ENCODE data around the gene TSSK6. TPM values are rescaled to one million over a fixed set of nuclear protein-coding genes. Genes with fewer than 3 reads are reported as not detected.

Gene TSSK6
- total RNA-seq, 1 experiment from 2014 or later = 3.1 TPM

DNA sequence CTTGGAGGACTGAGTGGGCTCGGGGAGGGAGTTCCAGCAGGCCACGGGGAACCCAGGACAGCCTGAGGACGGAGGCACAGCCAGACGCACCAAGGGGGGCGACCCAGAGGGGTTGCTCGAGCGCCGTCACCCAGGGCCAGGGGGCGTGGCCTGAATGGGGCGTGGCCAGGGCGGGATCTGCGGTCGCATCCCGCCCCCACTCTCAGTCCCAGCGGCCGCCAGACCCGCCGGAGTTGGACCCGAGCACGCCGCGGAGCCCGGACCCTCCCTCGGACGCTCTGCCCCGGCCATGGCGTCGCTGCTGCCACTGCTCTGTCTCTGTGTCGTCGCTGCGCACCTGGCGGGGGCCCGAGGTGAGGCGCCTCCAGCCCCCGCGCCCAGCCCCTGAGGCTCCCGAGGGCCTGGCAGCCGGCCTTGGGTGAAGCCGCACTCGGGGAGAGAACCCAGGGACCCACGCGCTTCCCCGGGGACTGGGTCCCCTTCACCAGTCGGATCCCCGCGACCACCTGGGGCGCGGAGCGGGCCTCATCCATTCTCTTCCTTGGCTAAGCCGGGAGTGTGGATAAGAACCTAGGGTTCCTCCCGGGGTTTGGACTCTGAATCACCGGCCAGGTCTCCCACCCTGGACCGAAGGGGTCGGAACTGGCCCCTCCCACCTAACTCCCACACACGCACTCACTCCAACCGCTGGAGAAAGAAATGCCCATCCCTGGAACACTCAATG is 22.9 kb upstream of the TSSK6 start, which contains the start of gene CILP2:
TSS of gene CILP2 (plus strand) at position 205 of the 724 bp plus-strand sequence. CDS start at position 290, 85 bp downstream.
- peaks cover 5% of the 10 kb centered on the region for H3K9me3 Mint-ChIP-seq (ENCODE audit: low read depth, unreplicated experiment)
- peak within 1 kb of the TSS; percentile 56 for H3K4me3 Mint-ChIP-seq (ENCODE audit: low read depth, unreplicated experiment)
- peaks cover 12% of the 10 kb centered on the region for H3K27me3 Mint-ChIP-seq (ENCODE audit: unreplicated experiment)
- peaks cover 10% of the 10 kb centered on the region for H3K36me3 Mint-ChIP-seq (ENCODE audit: insufficient read depth, unreplicated experiment)
- no peak for TF ChIP-seq CTCF (IDR thresholded peaks at IDR 0.05; ENCODE audit: unreplicated experiment)
- intact Hi-C loops (cut with micrococcal nuclease; ENCODE audit: unreplicated experiment) = loop anchor here (10.0 kb wide), 1 partner anchor 417 kb away; no protein-coding TSS in a partner anchor
- CTCF ChIA-PET = no interaction called here
- peak; percentile 67 for DNase-seq
- no peak within 1 kb of the TSS for H3K27ac Mint-ChIP-seq (ENCODE audit: unreplicated experiment)
- peaks cover 10% of the 10 kb centered on the region for H3K4me1 Mint-ChIP-seq (ENCODE audit: low read depth, unreplicated experiment)
- no TSS peak for BruUV-seq (replicated peaks)

GRCh38 chr19:19537075-19538048 is 22.0 kb upstream of the TSSK6 start:
- Mint-ChIP-seq H3K4me1 (ENCODE audit: low read depth, unreplicated experiment) (peaks cover 10% of the 10 kb centered on the region), H3K27me3 (ENCODE audit: unreplicated experiment) (peaks cover 12% of the 10 kb centered on the region), H3K27ac (ENCODE audit: unreplicated experiment) (no peak overlapping the region), H3K9me3 (ENCODE audit: low read depth, unreplicated experiment) (peaks cover 5% of the 10 kb centered on the region), H3K36me3 (ENCODE audit: insufficient read depth, unreplicated experiment) (peaks cover 11% of the 10 kb centered on the region), H3K4me3 (ENCODE audit: low read depth, unreplicated experiment) (peak overlapping the region; percentile 56)
- intact Hi-C loops (cut with micrococcal nuclease; ENCODE audit: unreplicated experiment) = loop anchor here (10.0 kb wide), 1 partner anchor 417 kb away; no protein-coding TSS in a partner anchor
- DNase-seq = no peak
- CTCF ChIA-PET = interaction anchor here (0.7 kb wide), 1 partner anchor 11 kb away, joined by 12 read pairs; no protein-coding TSS in a partner anchor
- no peak for TF ChIP-seq CTCF (IDR thresholded peaks at IDR 0.05; ENCODE audit: unreplicated experiment)
- BruUV-seq (replicated peaks) = no TSS peak

DNA sequence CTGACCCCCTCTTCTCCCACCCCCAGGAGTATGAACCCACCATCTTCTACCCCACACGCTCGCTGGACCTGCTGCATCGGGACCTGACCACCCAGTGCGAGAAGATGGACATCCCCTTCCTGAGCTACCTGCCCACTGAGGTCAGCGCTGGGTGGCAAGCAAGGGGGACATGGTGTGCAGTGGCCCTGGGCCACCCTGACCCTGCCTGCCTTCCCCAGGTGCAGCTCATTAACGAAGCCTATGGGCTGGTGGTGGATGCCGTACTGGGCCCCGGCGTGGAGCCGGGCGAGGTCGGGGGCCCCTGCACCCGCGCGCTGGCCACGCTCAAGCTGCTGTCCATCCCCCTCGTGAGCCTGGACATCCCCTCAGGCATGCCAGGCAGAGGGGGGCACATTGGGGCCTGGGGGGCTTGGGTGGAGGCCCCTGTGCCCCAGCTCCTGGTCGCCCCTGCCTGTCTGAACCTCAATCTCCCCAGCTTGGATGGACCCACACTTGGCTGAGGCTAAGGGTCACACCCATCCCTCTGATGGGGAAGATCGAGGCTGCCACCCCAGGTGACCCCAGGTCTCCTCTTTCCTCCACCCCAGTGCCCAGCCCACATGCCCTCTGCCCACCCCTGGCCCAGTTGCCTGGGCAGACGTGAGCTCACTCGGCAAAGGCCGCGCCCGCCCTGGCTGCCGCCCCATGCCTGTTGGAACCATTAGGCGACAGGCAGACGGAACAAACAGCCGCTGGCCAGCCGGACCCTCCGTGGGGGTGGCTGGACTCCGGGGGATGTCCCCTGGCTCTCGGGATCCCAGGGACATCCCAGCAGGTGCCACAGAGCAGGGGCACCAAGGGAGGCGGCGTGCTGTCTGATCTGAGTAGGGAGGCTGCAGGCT is 20.2 kb upstream of the TSSK6 start:
- no peak for DNase-seq
- Mint-ChIP-seq H3K27me3 (ENCODE audit: unreplicated experiment) (peaks cover 12% of the 10 kb centered on the region), H3K4me1 (ENCODE audit: low read depth, unreplicated experiment) (peaks cover 10% of the 10 kb centered on the region), H3K4me3 (ENCODE audit: low read depth, unreplicated experiment) (no peak overlapping the region), H3K27ac (ENCODE audit: unreplicated experiment) (no peak overlapping the region), H3K36me3 (ENCODE audit: insufficient read depth, unreplicated experiment) (peaks cover 22% of the 10 kb centered on the region), H3K9me3 (ENCODE audit: low read depth, unreplicated experiment) (peaks cover 5% of the 10 kb centered on the region)
- CTCF ChIA-PET = no interaction called here
- intact Hi-C loops (cut with micrococcal nuclease; ENCODE audit: unreplicated experiment) = loop anchor here (10.0 kb wide), 1 partner anchor 419 kb away; no protein-coding TSS in a partner anchor
- TF ChIP-seq CTCF (IDR thresholded peaks at IDR 0.05; ENCODE audit: unreplicated experiment) = no peak
- BruUV-seq (replicated peaks) = no TSS peak
